Lower leg skin (tissue), 4 donors: ENCODE results near the gene OOEP. TPM values are rescaled to one million over a fixed set of nuclear protein-coding genes. Genes with fewer than 3 reads are reported as not detected.
"Not testable (repeated sequence)": the region's sequence is repeated elsewhere in the genome, so short reads cannot be mapped to it uniquely, and the experiment has no call there.

Experiments used
- DNase-seq, 2 donors: peaks; one replicate each; pipeline ENCODE4 v3.0.0-alpha.2; 2019; ENCODE audit warnings: low spot score in 2 of 2
- H3K4me3 ChIP-seq: fragments of 200-600 bp; sonication (generic); 2 replicates; pipeline ENCODE4 v1.5.1; 2017; ENCODE audit warnings: mild to moderate bottlenecking, low read depth; ENCODE audit not compliant: poor library complexity, severe bottlenecking
- POLR2A ChIP-seq, 2 donors: fragments of 450-650 bp; IDR thresholded peaks; one replicate each; pipeline ENCODE4 v1.6.1; 2016 to 2017; ENCODE audit warnings: antibody characterized with exemption in 2 of 2, mild to moderate bottlenecking in 1 of 2, moderate library complexity in 1 of 2
- WGBS, 2 donors: methylation state at CpG; one replicate each; pipeline ENCODE4 v1.1.5; 2018; 5-methylcytosine and 5-hydroxymethylcytosine counted together
- intact Hi-C: fragments of 100-400 bp; cut with DNase I; formaldehyde crosslinking; loops from one replicate; pipeline ENCODE4 v1.15.0; 2023; ENCODE audit warnings: low total_unique reads
- total RNA-seq, 4 donors: library from RNA; depleted of rRNA; stranded (reverse); fragments of >200 nt; gene quantifications; one replicate each; pipeline ENCODE4 v1.1.0, GENCODE V29; 2016
- TF ChIP-seq, protein P1 (sequence below), 3 donors: fragments of 450-650 bp; IDR thresholded peaks; one replicate each; pipeline ENCODE4 v1.5.1; 2016; ENCODE audit warnings: antibody characterized with exemption in 3 of 3, mild to moderate bottlenecking in 3 of 3, moderate library complexity in 2 of 3

Gene OOEP
- total RNA-seq, 4 donors from 2014 or later = 0.88 TPM; not detected in 3

- H3K4me3 ChIP-seq = no peak overlapping the region
- intact Hi-C loops = no loop called here
- DNase-seq = no peak
- no peak for TF ChIP-seq POLR2A (IDR thresholded peaks at IDR 0.05)
- TF ChIP-seq, protein P1, sequence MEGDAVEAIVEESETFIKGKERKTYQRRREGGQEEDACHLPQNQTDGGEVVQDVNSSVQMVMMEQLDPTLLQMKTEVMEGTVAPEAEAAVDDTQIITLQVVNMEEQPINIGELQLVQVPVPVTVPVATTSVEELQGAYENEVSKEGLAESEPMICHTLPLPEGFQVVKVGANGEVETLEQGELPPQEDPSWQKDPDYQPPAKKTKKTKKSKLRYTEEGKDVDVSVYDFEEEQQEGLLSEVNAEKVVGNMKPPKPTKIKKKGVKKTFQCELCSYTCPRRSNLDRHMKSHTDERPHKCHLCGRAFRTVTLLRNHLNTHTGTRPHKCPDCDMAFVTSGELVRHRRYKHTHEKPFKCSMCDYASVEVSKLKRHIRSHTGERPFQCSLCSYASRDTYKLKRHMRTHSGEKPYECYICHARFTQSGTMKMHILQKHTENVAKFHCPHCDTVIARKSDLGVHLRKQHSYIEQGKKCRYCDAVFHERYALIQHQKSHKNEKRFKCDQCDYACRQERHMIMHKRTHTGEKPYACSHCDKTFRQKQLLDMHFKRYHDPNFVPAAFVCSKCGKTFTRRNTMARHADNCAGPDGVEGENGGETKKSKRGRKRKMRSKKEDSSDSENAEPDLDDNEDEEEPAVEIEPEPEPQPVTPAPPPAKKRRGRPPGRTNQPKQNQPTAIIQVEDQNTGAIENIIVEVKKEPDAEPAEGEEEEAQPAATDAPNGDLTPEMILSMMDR (IDR thresholded peaks at IDR 0.05) = no peak
- 28 to 40% methylated on average over 4 of the region's 4 CpGs for WGBS, 2 donors
Observed at GRCh38 chr6:73388433-73388799, 18.7 kb upstream of the OOEP start.

GRCh38 chr6:73382462-73383113 lies 12.9 kb upstream of the OOEP start:
- 82 to 85% methylated on average over 6 of the region's 6 CpGs for WGBS, 2 donors
- H3K4me3 ChIP-seq = no peak overlapping the region

DNA sequence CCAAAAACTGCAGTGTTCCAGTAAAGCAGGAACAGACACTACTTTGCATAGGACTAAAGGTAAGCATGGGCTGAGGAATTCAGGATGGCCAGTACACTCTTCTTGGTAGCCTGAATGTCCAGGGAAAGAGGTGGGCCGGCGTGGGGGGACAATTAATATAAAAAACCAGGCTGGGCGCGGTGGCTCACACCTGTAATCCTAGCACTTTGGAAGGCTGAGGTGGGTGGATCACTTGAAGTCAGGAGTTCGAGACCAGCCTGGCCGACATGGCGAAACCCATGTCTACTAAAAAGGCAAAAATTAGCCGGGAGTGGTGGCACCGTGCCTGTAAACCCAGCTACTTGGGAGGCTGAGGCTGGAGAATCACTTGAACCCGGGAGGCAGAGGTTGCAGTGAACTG lies 11.8 kb upstream of the OOEP start:
- whole genome bisulfite sequencing, 2 donors = 94 to 95% methylated on average over 10 of the region's 10 CpGs
- intact Hi-C loops, H3K4me3 ChIP-seq, DNase-seq: not testable (repeated sequence)

More at GRCh38 chr6:73382462-73383113, 12.9 kb upstream of the OOEP start:
- intact Hi-C loops = no loop called here
- no peak for TF ChIP-seq POLR2A (IDR thresholded peaks at IDR 0.05)
- TF ChIP-seq, protein P1 (IDR thresholded peaks at IDR 0.05) = no peak
- DNase-seq = no peak

- intact Hi-C loops = no loop called here
- WGBS, 2 donors = 35 to 42% methylated on average over 3 of the region's 3 CpGs
- no peak overlapping the region for H3K4me3 ChIP-seq
- DNase-seq = no peak
- no peak for TF ChIP-seq POLR2A (IDR thresholded peaks at IDR 0.05)
- TF ChIP-seq, protein P1 (IDR thresholded peaks at IDR 0.05) = no peak
Observed at GRCh38 chr6:73377225-73377624, 7.5 kb upstream of the OOEP start.

DNA sequence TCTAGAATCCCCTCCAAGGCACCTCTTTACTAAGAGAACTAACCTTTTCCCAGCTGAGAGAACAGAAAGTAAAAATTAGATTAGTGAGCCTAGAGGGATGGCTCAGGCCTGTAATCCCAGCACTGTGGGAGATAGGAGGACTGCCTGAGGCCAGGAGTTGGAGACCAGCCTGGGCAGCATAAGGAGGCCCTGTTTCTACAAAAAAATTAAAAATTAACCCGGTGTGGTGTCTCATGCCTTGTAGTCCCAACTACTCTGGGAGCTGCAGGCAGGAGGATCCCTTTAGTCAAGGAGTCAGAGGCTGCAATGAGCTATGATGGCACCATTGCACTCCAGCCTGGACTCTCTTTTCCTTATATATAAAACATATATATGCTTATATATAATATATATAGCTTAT lies 5.5 kb upstream of the OOEP start:
- 74 to 80% methylated on average over 1 of the region's 1 CpG for WGBS, 2 donors
- DNase-seq = no peak
- TF ChIP-seq, protein P1 (IDR thresholded peaks at IDR 0.05) = no peak
- no peak for TF ChIP-seq POLR2A (IDR thresholded peaks at IDR 0.05)
- H3K4me3 ChIP-seq = no peak overlapping the region
- intact Hi-C loops = no loop called here

- 66% methylated on average over 10 of the region's 10 CpGs for WGBS, 2 donors
- intact Hi-C loops = no loop called here
- no peak for DNase-seq
- TF ChIP-seq, protein P1 (IDR thresholded peaks at IDR 0.05) = no peak
- TF ChIP-seq POLR2A (IDR thresholded peaks at IDR 0.05) = no peak
- no peak overlapping the region for H3K4me3 ChIP-seq
Observed at GRCh38 chr6:73372516-73372915, 2.8 kb upstream of the OOEP start.
